Lower leg skin (tissue), 4 donors: ENCODE results near the gene ADPGK. TPM values are rescaled to one million over a fixed set of nuclear protein-coding genes. Genes with fewer than 3 reads are reported as not detected.

ENCODE experiments used
- DNase-seq, 2 donors: peaks; one replicate each; pipeline ENCODE4 v3.0.0-alpha.2; 2019; ENCODE audit warnings: low spot score in 2 of 2
- H3K4me3 ChIP-seq: fragments of 200-600 bp; sonication (generic); 2 replicates; pipeline ENCODE4 v1.5.1; 2017; ENCODE audit warnings: mild to moderate bottlenecking, low read depth; ENCODE audit not compliant: poor library complexity, severe bottlenecking
- CTCF ChIP-seq, 3 donors: fragments of 450-650 bp; IDR thresholded peaks; one replicate each; pipeline ENCODE4 v1.5.1; 2016; ENCODE audit warnings: antibody characterized with exemption in 3 of 3, mild to moderate bottlenecking in 3 of 3, moderate library complexity in 2 of 3
- POLR2A ChIP-seq, 2 donors: fragments of 450-650 bp; IDR thresholded peaks; one replicate each; pipeline ENCODE4 v1.6.1; 2016 to 2017; ENCODE audit warnings: antibody characterized with exemption in 2 of 2, mild to moderate bottlenecking in 1 of 2, moderate library complexity in 1 of 2
- WGBS, 2 donors: methylation state at CpG; one replicate each; pipeline ENCODE4 v1.1.5; 2018; 5-methylcytosine and 5-hydroxymethylcytosine counted together
- intact Hi-C: fragments of 100-400 bp; cut with DNase I; formaldehyde crosslinking; loops from one replicate; pipeline ENCODE4 v1.15.0; 2023; ENCODE audit warnings: low total_unique reads
- total RNA-seq, 4 donors: library from RNA; depleted of rRNA; stranded (reverse); fragments of >200 nt; gene quantifications; one replicate each; pipeline ENCODE4 v1.1.0, GENCODE V29; 2016

The ADPGK gene
- total RNA-seq, 4 donors from 2014 or later: 31.1 to 83.1 (median 43.1) TPM

- H3K4me3 ChIP-seq: no peak overlapping the region
- WGBS, 2 donors: 74 to 84% methylated on average over 8 of the region's 8 CpGs
- no peak for DNase-seq
- intact Hi-C loops: no loop called here
- no peak for TF ChIP-seq POLR2A (IDR thresholded peaks at IDR 0.05)
- TF ChIP-seq CTCF (IDR thresholded peaks at IDR 0.05): no peak
Observed at GRCh38 chr15:72786676-72787345, 3.3 kb upstream of the ADPGK start.

- TF ChIP-seq POLR2A (IDR thresholded peaks at IDR 0.05): no peak
- TF ChIP-seq CTCF (IDR thresholded peaks at IDR 0.05): no peak
- WGBS, 2 donors: 74 to 84% methylated on average over 4 of the region's 4 CpGs
- peak in 1 of 2 donors; percentile 71 for DNase-seq
- intact Hi-C loops: no loop called here
- no peak overlapping the region for H3K4me3 ChIP-seq
Observed at GRCh38 chr15:72786242-72786641, 2.7 kb upstream of the ADPGK start.

- TF ChIP-seq POLR2A (IDR thresholded peaks at IDR 0.05) (no peak), CTCF (IDR thresholded peaks at IDR 0.05) (no peak)
- H3K4me3 ChIP-seq: no peak overlapping the region
- DNase-seq: no peak
- intact Hi-C loops: no loop called here
- 81 to 86% methylated on average over 2 of the region's 2 CpGs for WGBS, 2 donors
Observed at GRCh38 chr15:72785841-72786240, 2.3 kb upstream of the ADPGK start.

GRCh38 chr15:72785432-72785831 lies 1.9 kb upstream of the ADPGK start:
- 52 to 63% methylated on average over 4 of the region's 4 CpGs for WGBS, 2 donors
- TF ChIP-seq POLR2A (IDR thresholded peaks at IDR 0.05) (no peak), CTCF (IDR thresholded peaks at IDR 0.05) (no peak)
- intact Hi-C loops: no loop called here

GRCh38 chr15:72784456-72784876 lies 908 bp upstream of the ADPGK start:
- intact Hi-C loops: no loop called here
- 42 to 43% methylated on average over 7 of the region's 7 CpGs for WGBS, 2 donors
- no peak overlapping the region for H3K4me3 ChIP-seq
- no peak for TF ChIP-seq POLR2A (IDR thresholded peaks at IDR 0.05)
- TF ChIP-seq CTCF (IDR thresholded peaks at IDR 0.05): no peak
- no peak for DNase-seq

More at GRCh38 chr15:72785432-72785831, 1.9 kb upstream of the ADPGK start:
- H3K4me3 ChIP-seq: no peak overlapping the region
- DNase-seq: no peak
